Esophagus squamous epithelium (tissue), 4 donors: ENCODE data around the gene ITPRIP.

ENCODE experiments used
- CTCF ChIP-seq, 6 experiments: fragments of 450-650 bp in 4 of 6; fragments of 200-600 bp in 2 of 6; sonication (generic) in 2 of 6; IDR thresholded peaks; one replicate each; pipeline ENCODE4 v1.5.1; 2016 to 2019; ENCODE audit warnings: antibody characterized with exemption in 6 of 6, mild to moderate bottlenecking in 4 of 6, moderate library complexity in 4 of 6
- POLR2A ChIP-seq, 4 donors: fragments of 450-650 bp; IDR thresholded peaks; one replicate each; pipeline ENCODE4 v1.6.1; 2017; ENCODE audit warnings: antibody characterized with exemption in 4 of 4, mild to moderate bottlenecking in 4 of 4, moderate library complexity in 3 of 4

- TF ChIP-seq CTCF (IDR thresholded peaks at IDR 0.05) (no peak), POLR2A (IDR thresholded peaks at IDR 0.05) (no peak)
These were observed 49.0 kb upstream of the ITPRIP start for GRCh38 chr10:104387130-104387888.
